TTC549 (cell line): ENCODE data around the gene ZFAND2A.
"Not testable (repeated sequence)": the region's sequence is repeated elsewhere in the genome, so short reads cannot be mapped to it uniquely, and the experiment has no call there.

Experiments
- FAIRE-seq: peaks from 2 replicates; lab custom pipeline; 2012; peaks lifted over from hg19 to GRCh38; lab: Jason Lieb, UNC

ZFAND2A gene

GRCh38 chr7:1174881-1175596 is 15.0 kb upstream of the ZFAND2A start:
- no peak for FAIRE-seq

GRCh38 chr7:1174002-1174401 is 14.0 kb upstream of the ZFAND2A start:
- no peak for FAIRE-seq

GRCh38 chr7:1172666-1173523 is 12.9 kb upstream of the ZFAND2A start:
- FAIRE-seq, result no peak

- FAIRE-seq, result not testable (repeated sequence)
These were observed 11.5 kb upstream of the ZFAND2A start for GRCh38 chr7:1171516-1171915.

- FAIRE-seq, result no peak
These were observed 10.9 kb upstream of the ZFAND2A start for GRCh38 chr7:1170741-1171501.

GRCh38 chr7:1169409-1170368 is 9.7 kb upstream of the ZFAND2A start:
- FAIRE-seq, result no peak

- FAIRE-seq, result no peak
These were observed 8.4 kb upstream of the ZFAND2A start for GRCh38 chr7:1168422-1168821.

GRCh38 chr7:1164436-1164835 is 4.4 kb upstream of the ZFAND2A start:
- FAIRE-seq, result no peak

GRCh38 chr7:1163121-1163520 is 3.1 kb upstream of the ZFAND2A start:
- FAIRE-seq, result no peak

- no peak for FAIRE-seq
These were observed 650 bp upstream of the ZFAND2A start for GRCh38 chr7:1160670-1161021.

GRCh38 chr7:1159231-1159630 is 765 bp downstream of the ZFAND2A start:
- not testable (repeated sequence) for FAIRE-seq

GRCh38 chr7:1158203-1159126 is 1.5 kb downstream of the ZFAND2A start:
- no peak for FAIRE-seq

- no peak for FAIRE-seq
These were observed 3.0 kb downstream of the ZFAND2A start for GRCh38 chr7:1156782-1157535.

- FAIRE-seq, result not testable (repeated sequence)
These were observed 3.9 kb downstream of the ZFAND2A start for GRCh38 chr7:1155818-1156781.

- no peak for FAIRE-seq
These were observed 5.7 kb downstream of the ZFAND2A start for GRCh38 chr7:1154172-1154739.

- no peak for FAIRE-seq
These were observed 7.5 kb downstream of the ZFAND2A start for GRCh38 chr7:1152492-1152891.

- FAIRE-seq, result no peak
These were observed 8.2 kb downstream of the ZFAND2A start for GRCh38 chr7:1151653-1152425.
